ENCODE measurements around the gene WWTR1.

Gene WWTR1

GRCh38 chr3:149589332-149589731, 68.5 kb downstream of the WWTR1 start:
- peak; percentile 35 to 39 for DNase-seq

- DNase-seq: no peak
These were observed 68.9 kb downstream of the WWTR1 start for GRCh38 chr3:149588909-149589308.

- DNase-seq: no peak
These were observed 70.4 kb downstream of the WWTR1 start for GRCh38 chr3:149587383-149587782.

- DNase-seq: no peak
These were observed 71.0 kb downstream of the WWTR1 start for GRCh38 chr3:149586871-149587270.

GRCh38 chr3:149585401-149585726, 72.5 kb downstream of the WWTR1 start:
- no peak for DNase-seq

DNA sequence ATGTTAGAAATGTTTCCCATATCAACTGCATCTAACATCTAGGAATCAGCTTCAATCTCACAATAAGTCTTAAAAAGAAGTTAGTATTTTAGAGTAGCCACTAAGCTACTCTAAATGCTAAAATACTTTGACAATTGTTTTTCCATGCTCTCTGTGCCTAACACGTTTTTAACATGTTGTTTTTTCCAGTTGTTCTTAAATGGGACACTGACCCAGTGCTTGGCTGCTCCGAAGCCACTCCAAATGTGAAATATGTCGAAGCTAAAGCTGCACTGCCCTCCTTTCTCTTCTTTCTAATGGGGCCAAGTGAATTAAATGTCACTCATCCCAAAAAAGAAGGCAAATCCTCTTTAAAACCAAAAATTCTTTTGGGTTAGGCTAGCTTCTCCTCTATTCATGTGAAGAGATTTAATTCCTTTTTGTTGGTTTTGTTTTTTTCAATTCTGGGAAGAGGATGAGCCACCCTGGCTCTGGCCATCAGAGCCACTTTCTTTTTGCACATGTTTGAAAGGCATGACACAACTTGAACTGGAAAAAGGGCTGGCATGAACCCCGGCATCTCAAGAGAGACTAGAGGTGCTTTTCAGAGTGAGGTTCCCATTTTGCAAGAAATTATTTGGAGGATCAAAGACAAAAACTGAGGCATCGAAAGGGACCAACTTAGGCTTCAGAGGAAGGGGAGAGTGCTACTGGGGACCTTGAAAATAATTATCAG, 73.7 kb downstream of the WWTR1 start:
- no peak for DNase-seq

GRCh38 chr3:149582395-149582794, 75.4 kb downstream of the WWTR1 start:
- no peak for DNase-seq

GRCh38 chr3:149581681-149582370, 76.0 kb downstream of the WWTR1 start:
- no peak for DNase-seq

- DNase-seq: no peak
These were observed 76.6 kb downstream of the WWTR1 start for GRCh38 chr3:149581248-149581647.

- DNase-seq: no peak
These were observed 77.8 kb downstream of the WWTR1 start for GRCh38 chr3:149579838-149580542.

- no peak for DNase-seq
These were observed 78.7 kb downstream of the WWTR1 start for GRCh38 chr3:149579161-149579560.

DNA sequence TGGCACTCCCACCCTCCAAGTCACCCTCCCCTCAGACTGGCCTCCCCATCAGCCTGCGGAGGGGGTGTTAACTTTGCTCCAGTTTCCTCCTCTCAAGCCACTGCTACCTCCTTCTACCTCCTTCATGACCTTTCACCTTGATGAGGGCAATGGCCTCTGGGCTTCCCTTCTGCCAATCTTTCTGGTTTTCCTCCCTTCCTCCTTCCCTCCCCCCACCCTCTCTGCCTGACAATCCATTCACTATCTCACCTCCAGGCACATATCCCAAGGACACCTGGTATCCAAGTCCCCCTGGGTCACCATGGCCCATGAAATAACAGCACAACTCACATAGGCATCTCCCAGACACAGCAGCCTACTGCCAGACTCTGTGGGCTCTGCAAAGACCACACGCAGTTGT, 80.0 kb downstream of the WWTR1 start:
- no peak for DNase-seq

DNA sequence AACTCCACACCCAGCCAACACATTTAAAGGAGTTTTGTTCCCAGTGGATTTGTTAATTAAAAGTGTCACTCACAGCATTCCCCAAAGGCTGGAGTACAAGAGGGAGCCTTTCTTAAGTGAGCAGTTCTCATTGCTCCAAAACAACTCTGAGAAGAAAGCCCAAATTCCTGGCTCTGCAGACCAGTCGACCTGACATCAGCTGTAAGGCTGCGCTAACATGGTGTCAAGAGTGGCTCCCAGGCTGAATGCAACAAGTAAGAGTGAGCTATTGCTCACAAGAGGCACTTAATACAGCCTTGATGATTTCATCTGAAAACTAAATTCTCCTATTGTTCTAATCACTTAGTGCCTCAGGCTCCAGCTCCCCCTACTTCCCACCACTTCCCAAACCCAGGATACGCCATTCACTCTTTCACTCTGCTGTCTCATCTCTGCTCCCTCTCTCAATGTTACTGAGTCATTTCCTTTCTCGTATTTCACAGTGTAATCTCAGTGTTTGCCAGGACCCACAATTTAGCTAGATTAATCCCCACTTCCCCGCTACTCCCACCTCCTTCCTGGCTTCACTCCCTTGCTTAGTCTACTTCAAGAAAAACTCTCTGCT, 81.8 kb downstream of the WWTR1 start:
- DNase-seq: peak; percentile 15 to 23

- no peak for DNase-seq
These were observed 82.4 kb downstream of the WWTR1 start for GRCh38 chr3:149575213-149575960.

- DNase-seq: no peak
These were observed 84.9 kb downstream of the WWTR1 start for GRCh38 chr3:149572796-149573414.

- no peak for DNase-seq
These were observed 86.4 kb downstream of the WWTR1 start for GRCh38 chr3:149571381-149571780.

- no peak for DNase-seq
These were observed 87.8 kb downstream of the WWTR1 start for GRCh38 chr3:149570016-149570415.

- DNase-seq: no peak
These were observed 90.4 kb downstream of the WWTR1 start for GRCh38 chr3:149567381-149567780.

DNA sequence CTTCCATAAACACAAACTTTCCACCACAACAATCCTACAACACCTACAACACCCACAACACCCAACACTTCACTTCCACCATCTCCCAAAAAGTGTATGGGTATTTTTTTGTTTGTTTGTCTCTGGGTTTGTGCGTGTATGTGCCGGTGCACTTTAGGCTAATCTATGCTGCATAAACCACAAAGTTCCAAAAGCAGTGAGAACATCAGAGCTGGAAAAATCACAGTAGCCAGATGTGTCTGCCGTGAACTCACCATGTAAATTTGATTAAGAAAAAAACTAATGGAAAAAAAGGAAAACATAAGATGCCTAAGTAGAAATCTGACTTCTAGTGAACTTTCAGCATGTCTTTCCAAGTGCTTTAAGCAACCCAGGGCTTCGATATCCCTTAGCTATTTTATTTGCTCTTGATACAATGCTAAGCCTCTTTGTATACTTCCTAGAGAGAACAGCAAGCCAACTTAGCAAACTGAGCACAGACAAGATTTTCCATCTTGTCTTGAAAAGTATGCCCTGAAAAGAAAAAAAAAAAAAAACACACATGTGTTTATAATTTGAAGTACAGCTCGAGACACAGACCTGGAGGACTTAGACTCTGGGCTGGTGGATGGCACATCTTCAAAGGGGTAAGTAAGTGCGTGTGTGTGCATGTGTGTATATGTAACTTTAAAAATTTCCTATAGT, 91.4 kb downstream of the WWTR1 start:
- DNase-seq: no peak

GRCh38 chr3:149564079-149564478, 93.7 kb downstream of the WWTR1 start:
- DNase-seq: no peak

- no peak for DNase-seq
These were observed 94.7 kb downstream of the WWTR1 start for GRCh38 chr3:149563114-149563513.

GRCh38 chr3:149560617-149561016, 97.2 kb downstream of the WWTR1 start:
- no peak for DNase-seq
